HepG2 (cell line): Measurements from ENCODE around the gene LHFPL2. TPM values are rescaled to one million over a fixed set of nuclear protein-coding genes. Genes with fewer than 3 reads are reported as not detected.
"Not testable (repeated sequence)": the region's sequence is repeated elsewhere in the genome, so short reads cannot be mapped to it uniquely, and the experiment has no call there.

Source experiments
- ATAC-seq: fragments of 200-7000 bp; cut with Tn5 transposase; 3 replicates; pipeline ENCODE4 v1.9.1; 2020; ENCODE audit warnings: mild to moderate bottlenecking, moderate library complexity
- BruUV-seq: library from RNA; stranded (reverse); fragments of 400-500 nt; replicated peaks from 2 replicates; lab custom pipeline; 2021; lab: Mats Ljungman, UMichigan
- CTCF ChIA-PET: fragments of 300-600 bp; formaldehyde crosslinking; extraction: SDS; loops from one replicate; lab custom pipeline; 2021; ENCODE audit warnings: low total read pairs, inconsistent platforms, low intra/inter-chr PET ratio; lab: Yijun Ruan, JAX
- POLR2A ChIA-PET: fragments of 350-600 bp; sonication (Branson Sonifier 250); formaldehyde crosslinking; loops from one replicate; lab custom pipeline; 2020; ENCODE audit warnings: antibody characterized with exemption, inconsistent platforms; lab: Yijun Ruan, JAX
- DNase-seq: peaks from one replicate; pipeline ENCODE4 v3.0.0-alpha.2; 2015; ENCODE audit warnings: low spot score
- FAIRE-seq: peaks from 3 replicates; lab custom pipeline; 2011; peaks lifted over from hg19 to GRCh38; lab: Jason Lieb, UNC
- H2AFZ ChIP-seq: one replicate; pipeline ENCODE4 v1.6.1; 2011; ENCODE audit warnings: low read length, inconsistent platforms
- H3K27ac ChIP-seq: fragments of 300-600 bp; 3 replicates; pipeline ENCODE4 v1.8.0; 2011; ENCODE audit warnings: mixed run types, mild to moderate bottlenecking, mixed read lengths, low read length, inconsistent platforms; ENCODE audit not compliant: insufficient read depth; ENCODE audit errors: extremely low read length
- H3K27me3 ChIP-seq, 2 experiments: fragments of 200-600 bp in 1 of 2; 2 replicates in 1 of 2; 3 replicates in 1 of 2; pipeline versions ENCODE4 v1.6.0 to v1.8.0; 2011; ENCODE audit warnings: low read length in 2 of 2, mild to moderate bottlenecking in 2 of 2, moderate library complexity in 2 of 2, inconsistent platforms in 1 of 2; ENCODE audit not compliant: insufficient read depth in 2 of 2, control insufficient read depth in 1 of 2
- H3K36me3 ChIP-seq, 2 experiments: fragments of 200-600 bp in 1 of 2; replicated peaks in 1 of 2; 2 replicates in 1 of 2; 3 replicates in 1 of 2; pipeline versions ENCODE4 v1.5.1 to v1.8.0; 2011; ENCODE audit warnings: low read length in 2 of 2, inconsistent platforms in 1 of 2; ENCODE audit not compliant: insufficient read depth in 2 of 2, control insufficient read depth in 1 of 2
- H3K4me1 ChIP-seq: 2 replicates; pipeline ENCODE4 v1.5.1; 2012; ENCODE audit warnings: low read length, inconsistent platforms; ENCODE audit not compliant: insufficient read depth
- H3K4me2 ChIP-seq: 2 replicates; pipeline ENCODE4 v1.6.0; 2011; ENCODE audit warnings: low read depth, low read length, inconsistent platforms
- H3K4me3 ChIP-seq, 3 experiments: fragments of 200-600 bp in 1 of 3; sonication (generic), shearing (Covaris generic) in 1 of 3; replicated peaks in 1 of 3; 2 replicates each; pipeline ENCODE4 v1.5.1; 2011 to 2016; ENCODE audit warnings: low read length in 3 of 3, inconsistent platforms in 2 of 3, low read depth in 2 of 3, mild to moderate bottlenecking in 2 of 3, control low read depth in 1 of 3, mixed read lengths in 1 of 3; ENCODE audit not compliant: insufficient read depth in 1 of 3
- H3K79me2 ChIP-seq: one replicate; pipeline ENCODE4 v1.6.1; 2011; ENCODE audit warnings: low read length, inconsistent platforms; ENCODE audit not compliant: insufficient read depth
- H3K9ac ChIP-seq: 2 replicates; pipeline ENCODE4 v1.6.0; 2011; ENCODE audit warnings: mild to moderate bottlenecking, low read depth, low read length, inconsistent platforms; ENCODE audit not compliant: insufficient read depth
- H3K9me3 ChIP-seq: 2 replicates; pipeline ENCODE4 v1.5.1; 2012; ENCODE audit warnings: mild to moderate bottlenecking, low read length
- H4K20me1 ChIP-seq: 2 replicates; pipeline ENCODE4 v1.6.0; 2011; ENCODE audit warnings: inconsistent platforms, mild to moderate bottlenecking, low read length, moderate library complexity; ENCODE audit not compliant: insufficient read depth
- ARID5B ChIP-seq: IDR thresholded peaks from 2 replicates; pipeline ENCODE4 v1.4.0; 2020; ENCODE audit warnings: mild to moderate bottlenecking, missing genetic modification reagents
- CREB3 ChIP-seq: sonication (generic); formaldehyde crosslinking; IDR thresholded peaks from 2 replicates; pipeline ENCODE4 v1.5.0; 2020; ENCODE audit warnings: missing genetic modification reagents
- KLF11 ChIP-seq: IDR thresholded peaks from 2 replicates; pipeline ENCODE4 v1.6.1; 2016; ENCODE audit warnings: missing compliant biosample characterization
- NR1H2 ChIP-seq: sonication (generic); formaldehyde crosslinking; IDR thresholded peaks from 2 replicates; pipeline ENCODE4 v1.8.1; 2022; ENCODE audit warnings: low read depth, missing genetic modification reagents, borderline replicate concordance
- TBX3 ChIP-seq: fragments of 450-650 bp; IDR thresholded peaks from 2 replicates; pipeline ENCODE4 v1.6.1; 2017; ENCODE audit warnings: antibody characterized with exemption, mild to moderate bottlenecking, inconsistent platforms, borderline replicate concordance
- ZFP1 ChIP-seq: IDR thresholded peaks from 2 replicates; pipeline ENCODE4 v1.6.1; 2016
- ZNF124 ChIP-seq: sonication (generic); formaldehyde crosslinking; IDR thresholded peaks from 2 replicates; pipeline ENCODE4 v1.4.0; 2020; ENCODE audit warnings: missing genetic modification reagents
- ZNF180 ChIP-seq: sonication (generic); formaldehyde crosslinking; IDR thresholded peaks from 2 replicates; pipeline ENCODE4 v1.4.0; 2020; ENCODE audit warnings: low read depth, missing genetic modification reagents, borderline replicate concordance
- ZNF367 ChIP-seq: sonication (generic); formaldehyde crosslinking; IDR thresholded peaks from 2 replicates; pipeline ENCODE4 v1.4.0; 2020; ENCODE audit warnings: missing genetic modification reagents, borderline replicate concordance
- ZNF563 ChIP-seq: sonication (generic); formaldehyde crosslinking; IDR thresholded peaks from 2 replicates; pipeline ENCODE4 v1.8.0; 2022; ENCODE audit warnings: mild to moderate bottlenecking, moderate library complexity, missing genetic modification reagents
- ZSCAN12 ChIP-seq: sonication (generic); formaldehyde crosslinking; IDR thresholded peaks from 2 replicates; pipeline ENCODE4 v1.9.0; 2021; ENCODE audit warnings: mild to moderate bottlenecking, missing genetic modification reagents
- WGBS: methylation state at CpG from one replicate; pipeline ENCODE4 v1.1.6; 2017; ENCODE audit warnings: low lambda C conversion rate; 5-methylcytosine and 5-hydroxymethylcytosine counted together
- in situ Hi-C: cut with HindIII; loops from 2 replicates; pipeline ENCODE4 v1.10.0; 2017; ENCODE audit warnings: low pct_unique_long_range_greater_than_20kb; ENCODE audit not compliant: extremely low pct_ligation_motif_present
- intact Hi-C: fragments of 100-400 bp; cut with micrococcal nuclease; formaldehyde crosslinking; loops from one replicate; pipeline ENCODE4 v1.10.0; 2022; ENCODE audit not compliant: unreplicated experiment
- polyA plus RNA-seq, 8 experiments: library from polyadenylated mRNA; depleted of rRNA in 3 of 8; stranded (reverse) in 7 of 8; unstranded in 1 of 8; fragments of >200 nt; fragmentation: Illumina TruSeq in 4 of 8; extraction: Trizol in 4 of 8; gene quantifications; 2 replicates each; pipeline versions ENCODE4 v1.2.1 to v1.2.3, GENCODE V29; 2011 to 2016; ENCODE audit warnings: low read depth in 4 of 8, missing spikeins in 1 of 8, mixed read lengths in 1 of 8; ENCODE audit not compliant: insufficient read depth in 1 of 8
- total RNA-seq, 5 experiments: library from RNA; depleted of rRNA; stranded (reverse); fragments of >200 nt; fragmentation: Illumina TruSeq; extraction: Trizol; gene quantifications; 2 replicates each; pipeline ENCODE4 v1.2.3, GENCODE V29; 2016; ENCODE audit warnings: low read depth in 1 of 5

LHFPL2 gene
- total and polyA plus RNA-seq, 2 of the 13 experiments (the other 11 are each of a cell fraction or from before 2014, with no cell fraction given), result 6.0 to 20.0 TPM

- TF ChIP-seq CREB3 (CRISPR knock-in tag) (peak; percentile 61; the same call in 1 of the 2 replicates), ZNF367 (no peak; the same call in 1 of the 2 replicates), ZSCAN12 (CRISPR knock-in tag) (no peak), ZNF180 (CRISPR knock-in tag) (no peak)
These were observed at the start of gene LHFPL2 (continued) for GRCh38 chr5:78648359-78649210.

- intact Hi-C loops (no loop called here), in situ Hi-C loops (no loop called here)
- no peak for DNase-seq
- Histone ChIP-seq H3K9me3 (no peaks in the 10 kb centered on the region), H3K27ac (no peak overlapping the region), H3K4me3 (no peak overlapping the region), H2AFZ (no peak overlapping the region), H3K4me1 (peaks cover 13% of the 10 kb centered on the region), H3K4me2 (no peak overlapping the region), H3K27me3 (no peaks in the 10 kb centered on the region), H4K20me1 (no peaks in the 10 kb centered on the region), H3K79me2 (no peaks in the 10 kb centered on the region), H3K9ac (no peak overlapping the region)
- ChIA-PET POLR2A (no interaction called here), CTCF (no interaction called here)
- no peak for FAIRE-seq
- ATAC-seq, result no peak
- BruUV-seq, result no TSS peak
- TF ChIP-seq KLF11 (CRISPR knock-in tag) (no peak), ZNF563 (CRISPR knock-in tag) (no peak), ZFP1 (no peak), TBX3 (no peak), ARID5B (CRISPR knock-in tag) (no peak), ZNF124 (CRISPR knock-in tag) (no peak), NR1H2 (CRISPR knock-in tag) (no peak)
- TF ChIP-seq, all 625 proteins: peak for 0
- H3K36me3 ChIP-seq, result no peaks in the 10 kb centered on the region
These were observed 48.1 kb upstream of the LHFPL2 start for GRCh38 chr5:78696637-78697036.

- H3K9me3 ChIP-seq, in situ Hi-C loops, H3K27ac ChIP-seq, H3K27me3 ChIP-seq, FAIRE-seq, intact Hi-C loops, POLR2A ChIA-PET, H3K4me3 ChIP-seq, DNase-seq, H3K36me3 ChIP-seq, H2AFZ ChIP-seq, CTCF ChIA-PET, H3K9ac ChIP-seq, BruUV-seq, H4K20me1 ChIP-seq, H3K4me2 ChIP-seq, H3K79me2 ChIP-seq, ATAC-seq: not testable (repeated sequence)
- WGBS, result 36% methylated on average over 4 of the region's 4 CpGs
- peaks cover 13% of the 10 kb centered on the region for H3K4me1 ChIP-seq
These were observed 47.5 kb upstream of the LHFPL2 start for GRCh38 chr5:78696052-78696451.
